IPS DF 4.7 (cell line): ENCODE results near the gene CREB1.
"Not testable (repeated sequence)": the region's sequence is repeated elsewhere in the genome, so short reads cannot be mapped to it uniquely, and the experiment has no call there.

Experiments
- DNase-seq: peaks from one replicate; pipeline ENCODE4 v3.0.0-alpha.2; 2013; ENCODE audit warnings: low spot score; ENCODE audit errors: extremely low read depth

The CREB1 gene

GRCh38 chr2:207529330-207530159 is at the start of gene CREB1:
Gene CREB1 (plus strand): TSS chr2:207529962. CDS start chr2:207555636, 25,674 bp downstream.
- peak; percentile 76 for DNase-seq

GRCh38 chr2:207480521-207481040 is 49.2 kb upstream of the CREB1 start:
- no peak for DNase-seq

- DNase-seq = no peak
Measured at GRCh38 chr2:207481924-207482323, 47.8 kb upstream of the CREB1 start.

- DNase-seq = no peak
Measured at GRCh38 chr2:207482630-207483029, 47.1 kb upstream of the CREB1 start.

- no peak for DNase-seq
Measured at GRCh38 chr2:207483066-207483465, 46.7 kb upstream of the CREB1 start.

GRCh38 chr2:207483477-207483876 is 46.3 kb upstream of the CREB1 start:
- no peak for DNase-seq

- DNase-seq = no peak
Measured at GRCh38 chr2:207484444-207485391, 45.0 kb upstream of the CREB1 start.

GRCh38 chr2:207487650-207488311 is 42.0 kb upstream of the CREB1 start:
- no peak for DNase-seq

- DNase-seq = no peak
Measured at GRCh38 chr2:207489251-207489650, 40.5 kb upstream of the CREB1 start.

GRCh38 chr2:207490441-207490840 is 39.3 kb upstream of the CREB1 start:
- no peak for DNase-seq

GRCh38 chr2:207491086-207491485 is 38.7 kb upstream of the CREB1 start:
- DNase-seq = no peak

- DNase-seq = no peak
Measured at GRCh38 chr2:207491956-207492355, 37.8 kb upstream of the CREB1 start.

GRCh38 chr2:207492461-207492860 is 37.3 kb upstream of the CREB1 start:
- DNase-seq = no peak

- DNase-seq = no peak
Measured at GRCh38 chr2:207494137-207494536, 35.6 kb upstream of the CREB1 start.

GRCh38 chr2:207496936-207497335 is 32.8 kb upstream of the CREB1 start:
- DNase-seq = not testable (repeated sequence)

GRCh38 chr2:207497596-207497995 is 32.2 kb upstream of the CREB1 start:
- DNase-seq = no peak

GRCh38 chr2:207498427-207498826 is 31.3 kb upstream of the CREB1 start:
- DNase-seq = no peak

- DNase-seq = no peak
Measured at GRCh38 chr2:207499114-207499513, 30.6 kb upstream of the CREB1 start.

- DNase-seq = no peak
Measured at GRCh38 chr2:207501802-207502576, 27.8 kb upstream of the CREB1 start.

- DNase-seq = no peak
Measured at GRCh38 chr2:207502577-207503198, 27.1 kb upstream of the CREB1 start.
